H9 (cell line): ENCODE data around the gene RSAD2. TPM values are rescaled to one million over a fixed set of nuclear protein-coding genes. Genes with fewer than 3 reads are reported as not detected.
A peak's percentile ranks its signal among the peaks of the same experiment; 100 is the strongest.
"Not testable (repeated sequence)": the region's sequence is repeated elsewhere in the genome, so short reads cannot be mapped to it uniquely, and the experiment has no call there.

Source experiments
- DNase-seq: peaks from one replicate; pipeline ENCODE4 v3.0.0-alpha.2; 2017
- H2AFZ ChIP-seq: one replicate; pipeline ENCODE4 v1.6.1; 2013; ENCODE audit warnings: mild to moderate bottlenecking, low read length, control low read depth, moderate library complexity
- H2AK5ac ChIP-seq: 2 replicates; pipeline ENCODE4 v1.6.1; 2013; ENCODE audit warnings: low read length, control low read depth, mixed read lengths; ENCODE audit not compliant: insufficient read length
- H2BK120ac ChIP-seq: one replicate; pipeline ENCODE4 v1.6.1; 2013; ENCODE audit warnings: low read depth, mild to moderate bottlenecking, low read length, control low read depth, inconsistent platforms; ENCODE audit not compliant: poor library complexity, severe bottlenecking
- H2BK12ac ChIP-seq: 2 replicates; pipeline ENCODE4 v1.6.1; 2013; ENCODE audit warnings: low read length, control low read depth, mixed read lengths, low read depth; ENCODE audit not compliant: insufficient read length
- H2BK15ac ChIP-seq: 2 replicates; pipeline ENCODE4 v1.6.1; 2013; ENCODE audit warnings: low read depth, low read length, control low read depth
- H2BK20ac ChIP-seq: one replicate; pipeline ENCODE4 v1.6.1; 2013; ENCODE audit warnings: low read depth, mild to moderate bottlenecking, low read length, control low read depth, inconsistent platforms; ENCODE audit not compliant: poor library complexity, severe bottlenecking
- H2BK5ac ChIP-seq: 2 replicates; pipeline ENCODE4 v1.6.1; 2013; ENCODE audit warnings: low read length, control low read depth, mixed read lengths; ENCODE audit not compliant: insufficient read length
- H3K14ac ChIP-seq: 2 replicates; pipeline ENCODE4 v1.6.1; 2013; ENCODE audit warnings: low read length, control low read depth; ENCODE audit not compliant: insufficient read depth
- H3K18ac ChIP-seq: 2 replicates; pipeline ENCODE4 v1.6.1; 2013; ENCODE audit warnings: low read depth, mild to moderate bottlenecking, mixed read lengths, low read length, control low read depth; ENCODE audit not compliant: insufficient read length
- H3K23ac ChIP-seq: 2 replicates; pipeline ENCODE4 v1.6.1; 2013; ENCODE audit warnings: low read length, control low read depth, mixed read lengths, low read depth; ENCODE audit not compliant: insufficient read length
- H3K23me2 ChIP-seq: 2 replicates; pipeline ENCODE4 v1.6.1; 2013; ENCODE audit warnings: low read depth, mild to moderate bottlenecking, mixed read lengths, low read length, control low read depth; ENCODE audit not compliant: insufficient read length, poor library complexity, severe bottlenecking
- H3K27ac ChIP-seq: 2 replicates; pipeline ENCODE4 v1.5.1; 2013; ENCODE audit warnings: low read length, control low read depth, mixed read lengths, low read depth; ENCODE audit not compliant: insufficient read length
- H3K27me3 ChIP-seq: 2 replicates; pipeline ENCODE4 v1.6.1; 2013; ENCODE audit warnings: low read length, control low read depth, inconsistent platforms; ENCODE audit not compliant: insufficient read depth
- H3K4ac ChIP-seq: 2 replicates; pipeline ENCODE4 v1.6.1; 2013; ENCODE audit warnings: low read depth, mild to moderate bottlenecking, control low read depth, inconsistent platforms, low read length, moderate library complexity
- H3K4me1 ChIP-seq: 2 replicates; pipeline ENCODE4 v1.6.1; 2013; ENCODE audit warnings: low read length, control low read depth, inconsistent platforms; ENCODE audit not compliant: insufficient read depth
- H3K4me2 ChIP-seq: 2 replicates; pipeline ENCODE4 v1.6.1; 2013; ENCODE audit warnings: low read length, control low read depth, mixed read lengths; ENCODE audit not compliant: insufficient read length, insufficient read depth
- H3K56ac ChIP-seq: 2 replicates; pipeline ENCODE4 v1.6.1; 2013; ENCODE audit warnings: low read depth, mild to moderate bottlenecking, mixed read lengths, low read length, control low read depth; ENCODE audit not compliant: insufficient read length
- H3K79me1 ChIP-seq: 2 replicates; pipeline ENCODE4 v1.6.1; 2013; ENCODE audit warnings: low read depth, mild to moderate bottlenecking, moderate library complexity, low read length, control low read depth, inconsistent platforms; ENCODE audit not compliant: insufficient read depth, poor library complexity, severe bottlenecking
- H3K79me2 ChIP-seq: 2 replicates; pipeline ENCODE4 v1.6.1; 2013; ENCODE audit warnings: low read length, control low read depth, inconsistent platforms; ENCODE audit not compliant: insufficient read depth
- H3K9ac ChIP-seq: 2 replicates; pipeline ENCODE4 v1.6.1; 2013; ENCODE audit warnings: low read length, control low read depth, mixed read lengths; ENCODE audit not compliant: insufficient read length; ENCODE audit errors: extremely low read depth
- H3K9me3 ChIP-seq: one replicate; pipeline ENCODE4 v1.6.1; 2013; ENCODE audit warnings: low read depth, low read length, inconsistent platforms; ENCODE audit not compliant: control insufficient read depth
- H3T11ph ChIP-seq: one replicate; pipeline ENCODE4 v1.6.1; 2013; ENCODE audit warnings: mild to moderate bottlenecking, low read length, control low read depth, inconsistent platforms
- H4K20me1 ChIP-seq: one replicate; pipeline ENCODE4 v1.6.1; 2013; ENCODE audit not compliant: control insufficient read depth, insufficient read length, insufficient read depth
- H4K5ac ChIP-seq: 2 replicates; pipeline ENCODE4 v1.6.1; 2013; ENCODE audit warnings: low read depth, mild to moderate bottlenecking, mixed read lengths, low read length, control low read depth; ENCODE audit not compliant: insufficient read length
- H4K8ac ChIP-seq: replicated peaks from 2 replicates; pipeline ENCODE4 v1.6.1; 2013; ENCODE audit warnings: low read length, control low read depth, mixed read lengths, low read depth; ENCODE audit not compliant: insufficient read length
- H4K91ac ChIP-seq: 2 replicates; pipeline ENCODE4 v1.6.1; 2013; ENCODE audit warnings: low read depth, mild to moderate bottlenecking, moderate library complexity, mixed read lengths, low read length, control low read depth; ENCODE audit not compliant: insufficient read length
- H3K27ac Mint-ChIP-seq, 3 experiments: 2 replicates in 2 of 3; 3 replicates in 1 of 3; pipeline ENCODE4 v1.8.0; 2020 to 2021; ENCODE audit warnings: mixed read lengths in 3 of 3, mild to moderate bottlenecking in 1 of 3, moderate library complexity in 1 of 3
- H3K27me3 Mint-ChIP-seq: 2 replicates; pipeline ENCODE4 v1.8.0; 2021; ENCODE audit warnings: low read depth, mild to moderate bottlenecking, moderate library complexity, mixed read lengths
- H3K36me3 Mint-ChIP-seq, 3 experiments: 2 replicates in 2 of 3; 3 replicates in 1 of 3; pipeline ENCODE4 v1.8.0; 2020 to 2021; ENCODE audit warnings: low read depth in 3 of 3, mixed read lengths in 3 of 3; ENCODE audit not compliant: insufficient read depth in 1 of 3
- H3K4me1 Mint-ChIP-seq, 2 experiments: 2 replicates each; pipeline ENCODE4 v1.8.0; 2020; ENCODE audit warnings: mixed read lengths in 2 of 2
- H3K4me3 Mint-ChIP-seq, 2 experiments: 2 replicates in 1 of 2; 3 replicates in 1 of 2; pipeline ENCODE4 v1.8.0; 2020 to 2021; ENCODE audit warnings: mild to moderate bottlenecking in 2 of 2, mixed read lengths in 2 of 2, moderate library complexity in 1 of 2
- H3K9me3 Mint-ChIP-seq, 2 experiments: 2 replicates in 1 of 2; 3 replicates in 1 of 2; pipeline ENCODE4 v1.8.0; 2020; ENCODE audit warnings: mild to moderate bottlenecking in 2 of 2, mixed read lengths in 2 of 2, moderate library complexity in 1 of 2
- WGBS: extraction: QIAGEN DNeasy Blood & Tissue Kit; methylation state at CpG from one replicate; pipeline ENCODE4 v1.1.7; 2013; ENCODE audit warnings: missing lambda C conversion rate, low lambda C conversion rate, mixed read lengths; ENCODE audit not compliant: insufficient read length; ENCODE audit errors: extremely low coverage; 5-methylcytosine and 5-hydroxymethylcytosine counted together
- total RNA-seq: library from RNA; stranded (reverse); gene quantifications from 2 replicates; pipeline ENCODE4 v1.2.1, GENCODE V29; 2021
- TF ChIP-seq, protein P1 (sequence below): fragments of 200-600 bp; sonication (generic); conservative IDR thresholded peaks from 3 replicates; pipeline ENCODE4 v1.8.0; 2021; ENCODE audit warnings: antibody characterized with exemption, mild to moderate bottlenecking

The RSAD2 gene
- total RNA-seq, 1 experiment from 2014 or later, result not detected

- Mint-ChIP-seq H3K9me3 (peaks cover 0 to 5% of the 10 kb centered on the region in 2 experiments; a peak in 2 of 5 replicates), H3K27me3 (no peaks in the 10 kb centered on the region), H3K36me3 (no peaks in the 10 kb centered on the region; a peak in 2 of 7 replicates), H3K4me3 (no peak overlapping the region), H3K4me1 (peaks cover 38 to 45% of the 10 kb centered on the region in 2 experiments), H3K27ac (peak overlapping the region in 1 of 3 experiments; percentile 45; a peak in 1 of 7 replicates)
- H3K4ac ChIP-seq, result no peak overlapping the region
- no peak overlapping the region for H2BK120ac ChIP-seq
- peak; percentile 10 for DNase-seq
- H3K14ac ChIP-seq, result no peak overlapping the region
- no peak overlapping the region for H3K23ac ChIP-seq
- no peaks in the 10 kb centered on the region for H3K4me1 ChIP-seq
- H2AK5ac ChIP-seq, result no peak overlapping the region
- H2BK15ac ChIP-seq, result no peak overlapping the region
- TF ChIP-seq, protein P1, sequence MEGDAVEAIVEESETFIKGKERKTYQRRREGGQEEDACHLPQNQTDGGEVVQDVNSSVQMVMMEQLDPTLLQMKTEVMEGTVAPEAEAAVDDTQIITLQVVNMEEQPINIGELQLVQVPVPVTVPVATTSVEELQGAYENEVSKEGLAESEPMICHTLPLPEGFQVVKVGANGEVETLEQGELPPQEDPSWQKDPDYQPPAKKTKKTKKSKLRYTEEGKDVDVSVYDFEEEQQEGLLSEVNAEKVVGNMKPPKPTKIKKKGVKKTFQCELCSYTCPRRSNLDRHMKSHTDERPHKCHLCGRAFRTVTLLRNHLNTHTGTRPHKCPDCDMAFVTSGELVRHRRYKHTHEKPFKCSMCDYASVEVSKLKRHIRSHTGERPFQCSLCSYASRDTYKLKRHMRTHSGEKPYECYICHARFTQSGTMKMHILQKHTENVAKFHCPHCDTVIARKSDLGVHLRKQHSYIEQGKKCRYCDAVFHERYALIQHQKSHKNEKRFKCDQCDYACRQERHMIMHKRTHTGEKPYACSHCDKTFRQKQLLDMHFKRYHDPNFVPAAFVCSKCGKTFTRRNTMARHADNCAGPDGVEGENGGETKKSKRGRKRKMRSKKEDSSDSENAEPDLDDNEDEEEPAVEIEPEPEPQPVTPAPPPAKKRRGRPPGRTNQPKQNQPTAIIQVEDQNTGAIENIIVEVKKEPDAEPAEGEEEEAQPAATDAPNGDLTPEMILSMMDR, result no peak
- H4K5ac ChIP-seq, result no peak overlapping the region
- H2BK12ac ChIP-seq, result no peak overlapping the region
- WGBS, result no CpG with 5 or more reads among the region's 11 CpGs
- H2BK20ac ChIP-seq, result no peak overlapping the region
- no peak overlapping the region for H2AFZ ChIP-seq
- no peak overlapping the region for H3K27ac ChIP-seq
- H3T11ph ChIP-seq, result no peak overlapping the region
- no peaks in the 10 kb centered on the region for H3K79me2 ChIP-seq
- H4K91ac ChIP-seq, result no peak overlapping the region
- no peak overlapping the region for H3K18ac ChIP-seq
- no peak overlapping the region for H3K4me2 ChIP-seq
- H3K9ac ChIP-seq, result no peak overlapping the region
- no peaks in the 10 kb centered on the region for H3K27me3 ChIP-seq
- no peak overlapping the region for H4K8ac ChIP-seq
- no peaks in the 10 kb centered on the region for H4K20me1 ChIP-seq
- H3K79me1 ChIP-seq, result peaks cover 7% of the 10 kb centered on the region
- H3K56ac ChIP-seq, result no peak overlapping the region
- H2BK5ac ChIP-seq, result no peak overlapping the region
- H3K9me3 ChIP-seq, result no peaks in the 10 kb centered on the region
- no peaks in the 10 kb centered on the region for H3K23me2 ChIP-seq
These were observed 57.4 kb downstream of the RSAD2 start for GRCh38 chr2:6934758-6935651.

GRCh38 chr2:6935652-6936020, 58.1 kb downstream of the RSAD2 start:
- not testable (repeated sequence) for H3K79me1 ChIP-seq, H2BK5ac ChIP-seq, H2BK15ac ChIP-seq, H3T11ph ChIP-seq, H2BK12ac ChIP-seq, H3K27ac Mint-ChIP-seq, H3K27ac ChIP-seq, H4K5ac ChIP-seq, H3K9me3 ChIP-seq, H3K27me3 ChIP-seq, H3K18ac ChIP-seq, H4K91ac ChIP-seq, H3K4me3 Mint-ChIP-seq, H2AK5ac ChIP-seq, H4K8ac ChIP-seq, H3K36me3 Mint-ChIP-seq, H3K23ac ChIP-seq, H3K23me2 ChIP-seq, H3K79me2 ChIP-seq, H3K14ac ChIP-seq, H2BK20ac ChIP-seq, H3K9ac ChIP-seq, H2AFZ ChIP-seq, H3K9me3 Mint-ChIP-seq, H3K4ac ChIP-seq, H3K4me1 ChIP-seq, H4K20me1 ChIP-seq, H2BK120ac ChIP-seq, H3K4me2 ChIP-seq, H3K27me3 Mint-ChIP-seq, H3K56ac ChIP-seq
- WGBS, result no CpG with 5 or more reads among the region's 4 CpGs
- H3K4me1 Mint-ChIP-seq, result peaks cover 43 to 50% of the 10 kb centered on the region in 2 experiments
- DNase-seq, result peak; percentile 5
